K562 (cell line): ENCODE results near the gene SRC. TPM values are rescaled to one million over a fixed set of nuclear protein-coding genes. Genes with fewer than 3 reads are reported as not detected.

ENCODE experiments used
- ATAC-seq: fragments of 200-7000 bp; cut with Tn5 transposase; 3 replicates; pipeline ENCODE4 v1.9.1; 2020; ENCODE audit warnings: moderate library complexity
- BruUV-seq: library from RNA; stranded (reverse); fragments of 400-500 nt; replicated peaks from 2 replicates; lab custom pipeline; 2021; lab: Mats Ljungman, UMichigan
- CTCF ChIA-PET: fragments of 300-600 bp; formaldehyde crosslinking; extraction: SDS; loops from one replicate; lab custom pipeline; 2021; ENCODE audit warnings: low intra/inter-chr PET ratio; lab: Yijun Ruan, JAX
- POLR2A ChIA-PET: fragments of 300-600, 350-650 bp; sonication (Branson Sonifier 250); formaldehyde crosslinking; extraction: SDS; loops from one replicate; lab custom pipeline; 2021; ENCODE audit warnings: antibody characterized with exemption, inconsistent platforms; lab: Yijun Ruan, JAX
- DNase-seq, 4 experiments: peaks; one replicate each; pipeline versions ENCODE4 v3.0.0 to v3.0.0-alpha.2; 2011 to 2018; ENCODE audit warnings: low spot score in 3 of 4, mixed read lengths in 3 of 4; ENCODE audit errors: extremely low read depth in 1 of 4
- FAIRE-seq: peaks from 2 replicates; lab custom pipeline; 2011; peaks lifted over from hg19 to GRCh38; lab: Jason Lieb, UNC
- H2AFZ ChIP-seq: 2 replicates; pipeline ENCODE4 v1.6.0; 2011; ENCODE audit warnings: low read depth, low read length, control low read depth, inconsistent platforms
- H3K27ac ChIP-seq: fragments of 200-600 bp; 3 replicates; pipeline ENCODE4 v1.8.0; 2011; ENCODE audit warnings: low read depth, mild to moderate bottlenecking, control low read depth, inconsistent platforms, low read length, moderate library complexity, mixed read lengths; ENCODE audit errors: extremely low read depth
- H3K27me3 ChIP-seq, 2 experiments: fragments of 300-600 bp in 1 of 2; 2 replicates in 1 of 2; 3 replicates in 1 of 2; pipeline versions ENCODE4 v1.6.0 to v1.8.0; 2011; ENCODE audit warnings: inconsistent platforms in 2 of 2, low read length in 2 of 2, mild to moderate bottlenecking in 1 of 2, mixed read lengths in 1 of 2, moderate library complexity in 1 of 2; ENCODE audit not compliant: control insufficient read depth in 2 of 2, insufficient read depth in 2 of 2
- H3K36me3 ChIP-seq: fragments of 300-600 bp; 3 replicates; pipeline ENCODE4 v1.8.0; 2011; ENCODE audit warnings: mild to moderate bottlenecking, low read length, inconsistent platforms; ENCODE audit not compliant: control insufficient read depth, insufficient read depth
- H3K4me1 ChIP-seq, 2 experiments: fragments of 200-600 bp in 1 of 2; replicated peaks in 1 of 2; 2 replicates in 1 of 2; 3 replicates in 1 of 2; pipeline versions ENCODE4 v1.5.1 to v1.8.0; 2011; ENCODE audit warnings: inconsistent platforms in 2 of 2, low read length in 2 of 2, mild to moderate bottlenecking in 1 of 2, mixed read lengths in 1 of 2, moderate library complexity in 1 of 2; ENCODE audit not compliant: control insufficient read depth in 2 of 2, insufficient read depth in 2 of 2
- H3K4me2 ChIP-seq: 2 replicates; pipeline ENCODE4 v1.6.1; 2011; ENCODE audit warnings: low read length, control low read depth, inconsistent platforms, mixed read lengths; ENCODE audit not compliant: insufficient read depth
- H3K4me3 ChIP-seq: fragments of 200-600 bp; sonication (generic), shearing (Covaris generic); 2 replicates; pipeline ENCODE4 v1.5.1; 2016; ENCODE audit warnings: control low read depth, inconsistent platforms
- H3K79me2 ChIP-seq: fragments of 200-600 bp; 3 replicates; pipeline ENCODE4 v1.8.0; 2011; ENCODE audit warnings: low read length, inconsistent platforms; ENCODE audit not compliant: control insufficient read depth, insufficient read depth
- H3K9ac ChIP-seq, 2 experiments: 2 replicates each; pipeline versions ENCODE4 v1.6.0 to v1.6.1; 2011; ENCODE audit warnings: low read depth in 2 of 2, low read length in 2 of 2, control low read depth in 1 of 2, inconsistent platforms in 1 of 2, mild to moderate bottlenecking in 1 of 2, mixed read lengths in 1 of 2; ENCODE audit not compliant: insufficient read depth in 1 of 2
- H3K9me1 ChIP-seq: one replicate; pipeline ENCODE4 v1.6.0; 2011; ENCODE audit warnings: inconsistent platforms, mild to moderate bottlenecking, low read length, moderate library complexity; ENCODE audit not compliant: control insufficient read depth, insufficient read depth
- H3K9me3 ChIP-seq: replicated peaks from 2 replicates; pipeline ENCODE4 v1.5.1; 2011; ENCODE audit warnings: low read depth, low read length, inconsistent platforms; ENCODE audit not compliant: control insufficient read depth, insufficient read depth
- H4K20me1 ChIP-seq: replicated peaks from 2 replicates; pipeline ENCODE4 v1.6.1; 2011; ENCODE audit warnings: low read length, inconsistent platforms, mixed read lengths; ENCODE audit not compliant: control insufficient read depth, insufficient read depth
- CBX2 ChIP-seq: fragments of 200-600 bp; sonication (generic); IDR thresholded peaks from one replicate; pipeline ENCODE4 v1.6.1; 2012; ENCODE audit warnings: mild to moderate bottlenecking, low read length, inconsistent platforms; ENCODE audit not compliant: insufficient read depth, poor library complexity, severe bottlenecking
- GTF2B ChIP-seq: IDR thresholded peaks from 2 replicates; pipeline ENCODE4 v1.6.1; 2011; ENCODE audit not compliant: insufficient read length; ENCODE audit errors: extremely low read depth
- LCOR ChIP-seq: sonication (generic); formaldehyde crosslinking; IDR thresholded peaks from 2 replicates; pipeline ENCODE4 v1.8.0; 2022; ENCODE audit warnings: mild to moderate bottlenecking, missing genetic modification reagents
- MEIS2 ChIP-seq: fragments of 450-650 bp; IDR thresholded peaks from 2 replicates; pipeline ENCODE4 v1.6.1; 2014; ENCODE audit warnings: mild to moderate bottlenecking; ENCODE audit not compliant: partially characterized antibody
- SIN3A ChIP-seq, 2 experiments: fragments of 150-350 bp in 1 of 2; IDR thresholded peaks; 2 replicates each; pipeline ENCODE4 v1.6.1; 2011 to 2016; ENCODE audit warnings: borderline replicate concordance in 2 of 2, low read depth in 2 of 2, low read length in 2 of 2, mild to moderate bottlenecking in 2 of 2, moderate library complexity in 2 of 2; ENCODE audit not compliant: control insufficient read depth in 1 of 2
- SNRNP70 ChIP-seq: fragments of 200-400 bp; formaldehyde crosslinking; optimal IDR thresholded peaks from 2 replicates; pipeline ENCODE3; 2017; ENCODE audit warnings: low read depth, low read length
- TGIF2 ChIP-seq: sonication (generic); formaldehyde crosslinking; IDR thresholded peaks from 2 replicates; pipeline ENCODE4 v1.8.1; 2022; ENCODE audit warnings: mild to moderate bottlenecking, missing genetic modification reagents, moderate library complexity
- ZNF12 ChIP-seq: sonication (generic); formaldehyde crosslinking; IDR thresholded peaks from 2 replicates; pipeline ENCODE4 v1.4.0; 2020; ENCODE audit warnings: mild to moderate bottlenecking, missing genetic modification reagents
- ZNF133 ChIP-seq: fragments of 250-450 bp; sonication (Bioruptor Pico); IDR thresholded peaks from 2 replicates; pipeline ENCODE4 v1.4.0; 2020; ENCODE audit warnings: mild to moderate bottlenecking
- ZNF24 ChIP-seq: fragments of 450-650 bp; IDR thresholded peaks from 2 replicates; pipeline ENCODE4 v1.6.1; 2016
- ZNF785 ChIP-seq: fragments of 250-450 bp; sonication (Bioruptor Pico); IDR thresholded peaks from 2 replicates; pipeline ENCODE4 v1.4.0; 2020; ENCODE audit warnings: mild to moderate bottlenecking
- WGBS: fragments of 100-300 bp; shearing (Covaris generic); methylation state at CpG from one replicate; pipeline ENCODE4 v1.1.6; 2016; ENCODE audit warnings: low coverage, mixed read lengths; ENCODE audit not compliant: insufficient coverage; ENCODE audit errors: missing lambda C conversion rate; 5-methylcytosine and 5-hydroxymethylcytosine counted together
- in situ Hi-C: fragments of 300-500 bp; cut with MboI; formaldehyde crosslinking; loops from 4 replicates; pipeline ENCODE4 v1.15.0; 2018; ENCODE audit warnings: inconsistent platforms, mixed read lengths
- intact Hi-C: fragments of 100-400 bp; cut with micrococcal nuclease; formaldehyde crosslinking; loops from 2 replicates; pipeline ENCODE4 v1.14.2; 2022
- polyA plus RNA-seq, 8 experiments: library from polyadenylated mRNA; depleted of rRNA in 4 of 8; stranded (reverse) in 5 of 8; unstranded in 3 of 8; fragments of >200 nt; fragmentation: Nextera tagmentation in 2 of 8; fragmentation: Illumina TruSeq in 1 of 8; extraction: Ambion mirVana in 2 of 8; extraction: Trizol in 1 of 8; gene quantifications; 2 replicates each; pipeline versions ENCODE4 v1.2.1 to v1.2.3, GENCODE V29; 2011 to 2014; ENCODE audit warnings: inconsistent platforms in 1 of 8, missing spikeins in 1 of 8
- total RNA-seq, 7 experiments: library from RNA; depleted of rRNA in 6 of 7; stranded (reverse); fragments of >200 nt in 6 of 7; fragmentation: Illumina TruSeq in 2 of 7; extraction: Trizol in 2 of 7; gene quantifications; 2 replicates each; pipeline versions ENCODE4 v1.2.1 to v1.2.3, GENCODE V29; 2011 to 2021; ENCODE audit warnings: low replicate concordance in 1 of 7
- TF ChIP-seq, protein P1 (sequence below): fragments of 450-650 bp; IDR thresholded peaks from 2 replicates; pipeline ENCODE4 v1.6.1; 2016; ENCODE audit warnings: borderline replicate concordance
- TF ChIP-seq, protein P2 (sequence below), 2 experiments: IDR thresholded peaks; 2 replicates each; pipeline ENCODE4 v1.6.1; 2012; ENCODE audit warnings: improper control_type of control experiment in 2 of 2, low read depth in 2 of 2, low read length in 2 of 2, borderline replicate concordance in 1 of 2

SRC gene
- total and polyA plus RNA-seq, 9 of the 15 experiments (the other 6 are each of a cell fraction or from before 2014, with no cell fraction given), result 0.06 to 8.5 (median 3.1) TPM

DNA sequence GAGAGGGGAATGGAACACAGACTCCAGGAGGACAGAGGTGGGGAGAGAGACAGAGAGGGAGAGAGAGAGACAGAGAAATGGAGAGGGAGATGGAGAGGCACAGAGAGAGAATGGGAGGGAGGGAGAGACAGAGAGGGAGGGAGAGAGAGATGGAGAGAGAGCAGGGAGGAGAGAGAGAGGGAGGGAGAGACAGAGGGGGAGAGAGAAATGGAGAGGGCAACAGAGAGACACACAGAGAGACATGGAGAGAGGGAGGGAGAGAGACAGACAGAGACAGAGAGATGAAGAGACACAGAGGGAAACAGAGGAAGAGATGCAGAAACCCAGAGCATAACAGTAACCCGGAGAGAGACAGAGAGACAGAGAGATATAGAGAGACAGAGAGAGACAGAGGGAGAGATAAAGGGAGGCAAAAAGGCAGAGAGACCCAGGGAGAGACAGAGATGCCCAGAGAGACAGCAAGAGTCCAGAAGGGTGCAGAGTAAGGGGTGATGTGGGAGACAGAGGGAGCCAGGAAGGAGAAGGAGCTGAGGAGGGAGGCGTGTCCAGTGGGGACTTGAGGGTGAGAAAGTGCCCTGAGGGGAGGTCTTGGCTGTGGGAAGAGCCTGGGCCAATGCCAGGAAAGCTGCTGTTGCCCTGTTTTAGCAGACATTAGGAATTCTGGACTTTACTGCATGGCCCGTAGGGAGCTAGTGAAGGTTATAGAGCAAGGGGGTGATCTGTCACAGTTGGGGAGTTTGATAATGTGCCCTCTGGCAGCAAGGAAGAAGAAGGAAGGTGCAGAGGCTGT is 78.3 kb downstream of the SRC start:
- peaks cover 17% of the 10 kb centered on the region; the same call in 1 of the 2 replicates for H4K20me1 ChIP-seq

More for the DNA sequence above, 78.3 kb downstream of the SRC start:
- no peak for FAIRE-seq
- no peak overlapping the region for H2AFZ ChIP-seq
- no peak overlapping the region for H3K4me3 ChIP-seq
- no peak overlapping the region for H3K27ac ChIP-seq
- DNase-seq, result no peak
- intact Hi-C loops, result no loop called here
- H3K4me2 ChIP-seq, result no peak overlapping the region
- in situ Hi-C loops, result no loop called here
- no peak for ATAC-seq
- H3K36me3 ChIP-seq, result no peaks in the 10 kb centered on the region
- 0% methylated on average over 2 of the region's 3 CpGs for WGBS
- H3K4me1 ChIP-seq, result no peaks in the 10 kb centered on the region; a peak in 1 of 5 replicates
- no peaks in the 10 kb centered on the region for H3K79me2 ChIP-seq
- CTCF ChIA-PET, result no interaction called here
- POLR2A ChIA-PET, result interaction anchor here (0.6 to 0.7 kb wide), 2 partner anchors 583 to 699 kb away, joined by 3 read pairs; no protein-coding TSS in a partner anchor
- BruUV-seq, result no TSS peak
- 0 out of 2 replicates have a peak, but pooled peaks cover 2% of the 10 kb centered on the region for H3K9me3 ChIP-seq
- no peak overlapping the region for H3K9ac ChIP-seq
- H3K9me1 ChIP-seq, result no peaks in the 10 kb centered on the region
- H3K27me3 ChIP-seq, result peaks cover 56 to 95% of the 10 kb centered on the region in 2 experiments; a peak in 4 of 5 replicates
- TF ChIP-seq ZNF24 (no peak), GTF2B (no peak), ZNF133 (CRISPR knock-in tag) (no peak), SNRNP70 (no peak), ZNF785 (no peak), SIN3A (IDR thresholded peaks at IDR 0.05; ENCODE audit: borderline replicate concordance in 2 of 2, control insufficient read depth in 1 of 2, low read depth in 2 of 2, low read length in 2 of 2) (no peak), LCOR (CRISPR knock-in tag) (no peak), TGIF2 (CRISPR knock-in tag) (no peak), CBX2 (no peak), MEIS2 (no peak), ZNF12 (CRISPR knock-in tag) (no peak)
- TF ChIP-seq, protein P1, sequence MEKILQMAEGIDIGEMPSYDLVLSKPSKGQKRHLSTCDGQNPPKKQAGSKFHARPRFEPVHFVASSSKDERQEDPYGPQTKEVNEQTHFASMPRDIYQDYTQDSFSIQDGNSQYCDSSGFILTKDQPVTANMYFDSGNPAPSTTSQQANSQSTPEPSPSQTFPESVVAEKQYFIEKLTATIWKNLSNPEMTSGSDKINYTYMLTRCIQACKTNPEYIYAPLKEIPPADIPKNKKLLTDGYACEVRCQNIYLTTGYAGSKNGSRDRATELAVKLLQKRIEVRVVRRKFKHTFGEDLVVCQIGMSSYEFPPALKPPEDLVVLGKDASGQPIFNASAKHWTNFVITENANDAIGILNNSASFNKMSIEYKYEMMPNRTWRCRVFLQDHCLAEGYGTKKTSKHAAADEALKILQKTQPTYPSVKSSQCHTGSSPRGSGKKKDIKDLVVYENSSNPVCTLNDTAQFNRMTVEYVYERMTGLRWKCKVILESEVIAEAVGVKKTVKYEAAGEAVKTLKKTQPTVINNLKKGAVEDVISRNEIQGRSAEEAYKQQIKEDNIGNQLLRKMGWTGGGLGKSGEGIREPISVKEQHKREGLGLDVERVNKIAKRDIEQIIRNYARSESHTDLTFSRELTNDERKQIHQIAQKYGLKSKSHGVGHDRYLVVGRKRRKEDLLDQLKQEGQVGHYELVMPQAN, result no peak
- TF ChIP-seq, protein P2, sequence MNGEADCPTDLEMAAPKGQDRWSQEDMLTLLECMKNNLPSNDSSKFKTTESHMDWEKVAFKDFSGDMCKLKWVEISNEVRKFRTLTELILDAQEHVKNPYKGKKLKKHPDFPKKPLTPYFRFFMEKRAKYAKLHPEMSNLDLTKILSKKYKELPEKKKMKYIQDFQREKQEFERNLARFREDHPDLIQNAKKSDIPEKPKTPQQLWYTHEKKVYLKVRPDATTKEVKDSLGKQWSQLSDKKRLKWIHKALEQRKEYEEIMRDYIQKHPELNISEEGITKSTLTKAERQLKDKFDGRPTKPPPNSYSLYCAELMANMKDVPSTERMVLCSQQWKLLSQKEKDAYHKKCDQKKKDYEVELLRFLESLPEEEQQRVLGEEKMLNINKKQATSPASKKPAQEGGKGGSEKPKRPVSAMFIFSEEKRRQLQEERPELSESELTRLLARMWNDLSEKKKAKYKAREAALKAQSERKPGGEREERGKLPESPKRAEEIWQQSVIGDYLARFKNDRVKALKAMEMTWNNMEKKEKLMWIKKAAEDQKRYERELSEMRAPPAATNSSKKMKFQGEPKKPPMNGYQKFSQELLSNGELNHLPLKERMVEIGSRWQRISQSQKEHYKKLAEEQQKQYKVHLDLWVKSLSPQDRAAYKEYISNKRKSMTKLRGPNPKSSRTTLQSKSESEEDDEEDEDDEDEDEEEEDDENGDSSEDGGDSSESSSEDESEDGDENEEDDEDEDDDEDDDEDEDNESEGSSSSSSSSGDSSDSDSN (IDR thresholded peaks at IDR 0.05; ENCODE audit: borderline replicate concordance in 1 of 2, low read depth in 2 of 2, low read length in 2 of 2), result no peak
